Measurements from ENCODE around the gene NARF. TPM values are rescaled to one million over a fixed set of nuclear protein-coding genes. Genes with fewer than 3 reads are reported as not detected.

NARF gene
- total RNA-seq, 1 donor from 2014 or later = 64.4 TPM

DNA sequence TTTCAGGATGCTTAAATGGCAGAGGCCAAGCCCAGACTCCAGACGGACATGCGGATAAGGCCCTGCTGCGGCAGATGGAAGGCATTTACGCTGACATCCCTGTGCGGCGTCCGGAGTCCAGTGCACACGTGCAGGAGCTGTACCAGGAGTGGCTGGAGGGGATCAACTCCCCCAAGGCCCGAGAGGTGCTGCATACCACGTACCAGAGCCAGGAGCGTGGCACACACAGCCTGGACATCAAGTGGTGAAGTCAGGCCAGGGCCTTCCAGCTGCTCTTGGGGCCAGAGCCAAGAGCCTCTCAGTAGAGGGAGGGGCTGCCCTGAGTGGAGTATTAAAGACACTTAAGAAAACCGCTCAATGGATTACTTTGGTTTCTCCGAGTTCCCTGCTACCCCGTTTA is 29.4 kb downstream of the NARF start:
- no peak overlapping the region for H3K27ac ChIP-seq (ENCODE audit: low read depth, low read length)
- H3K4me3 ChIP-seq (ENCODE audit: insufficient read depth, low read depth, low read length) = no peak overlapping the region
- Mint-ChIP-seq H3K36me3 (ENCODE audit: low read depth, unreplicated experiment) (peaks cover 17% of the 10 kb centered on the region), H3K4me1 (ENCODE audit: low read depth, unreplicated experiment) (no peaks in the 10 kb centered on the region), H3K4me3 (ENCODE audit: unreplicated experiment) (no peak overlapping the region), H3K27me3 (ENCODE audit: low read depth, unreplicated experiment) (peaks cover 3% of the 10 kb centered on the region), H3K9me3 (ENCODE audit: unreplicated experiment) (no peaks in the 10 kb centered on the region), H3K27ac (ENCODE audit: unreplicated experiment) (no peak overlapping the region)
- peaks cover 6% of the 10 kb centered on the region for H3K4me1 ChIP-seq (ENCODE audit: insufficient read depth, low read length)
- DNase-seq (ENCODE audit: low read depth) (no peak), FAIRE-seq (no peak)
- H2AFZ ChIP-seq (ENCODE audit: low read depth, low read length) = no peak overlapping the region
- H3K36me3 ChIP-seq (ENCODE audit: insufficient read depth, low read length) = peaks cover 14% of the 10 kb centered on the region
- no peaks in the 10 kb centered on the region for H3K9me3 ChIP-seq (ENCODE audit: insufficient read depth, low read depth, low read length)
- no peaks in the 10 kb centered on the region for H3K27me3 ChIP-seq (ENCODE audit: insufficient read depth, low read length)
- H3K4me2 ChIP-seq (ENCODE audit: low read length) = no peak overlapping the region
- H3K79me2 ChIP-seq (ENCODE audit: insufficient read depth, low read length) = no peaks in the 10 kb centered on the region
- peaks cover under 1% of the 10 kb centered on the region for H4K20me1 ChIP-seq (ENCODE audit: insufficient read depth, low read length)
- H3K9ac ChIP-seq (ENCODE audit: low read length) = no peak overlapping the region
- TF ChIP-seq EZH2 (IDR thresholded peaks at IDR 0.05; ENCODE audit: insufficient read depth, low read length) = no peak
- TF ChIP-seq, protein P1, sequence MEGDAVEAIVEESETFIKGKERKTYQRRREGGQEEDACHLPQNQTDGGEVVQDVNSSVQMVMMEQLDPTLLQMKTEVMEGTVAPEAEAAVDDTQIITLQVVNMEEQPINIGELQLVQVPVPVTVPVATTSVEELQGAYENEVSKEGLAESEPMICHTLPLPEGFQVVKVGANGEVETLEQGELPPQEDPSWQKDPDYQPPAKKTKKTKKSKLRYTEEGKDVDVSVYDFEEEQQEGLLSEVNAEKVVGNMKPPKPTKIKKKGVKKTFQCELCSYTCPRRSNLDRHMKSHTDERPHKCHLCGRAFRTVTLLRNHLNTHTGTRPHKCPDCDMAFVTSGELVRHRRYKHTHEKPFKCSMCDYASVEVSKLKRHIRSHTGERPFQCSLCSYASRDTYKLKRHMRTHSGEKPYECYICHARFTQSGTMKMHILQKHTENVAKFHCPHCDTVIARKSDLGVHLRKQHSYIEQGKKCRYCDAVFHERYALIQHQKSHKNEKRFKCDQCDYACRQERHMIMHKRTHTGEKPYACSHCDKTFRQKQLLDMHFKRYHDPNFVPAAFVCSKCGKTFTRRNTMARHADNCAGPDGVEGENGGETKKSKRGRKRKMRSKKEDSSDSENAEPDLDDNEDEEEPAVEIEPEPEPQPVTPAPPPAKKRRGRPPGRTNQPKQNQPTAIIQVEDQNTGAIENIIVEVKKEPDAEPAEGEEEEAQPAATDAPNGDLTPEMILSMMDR (IDR thresholded peaks at IDR 0.05; ENCODE audit: insufficient read depth, low read depth, low read length) = no peak

DNA sequence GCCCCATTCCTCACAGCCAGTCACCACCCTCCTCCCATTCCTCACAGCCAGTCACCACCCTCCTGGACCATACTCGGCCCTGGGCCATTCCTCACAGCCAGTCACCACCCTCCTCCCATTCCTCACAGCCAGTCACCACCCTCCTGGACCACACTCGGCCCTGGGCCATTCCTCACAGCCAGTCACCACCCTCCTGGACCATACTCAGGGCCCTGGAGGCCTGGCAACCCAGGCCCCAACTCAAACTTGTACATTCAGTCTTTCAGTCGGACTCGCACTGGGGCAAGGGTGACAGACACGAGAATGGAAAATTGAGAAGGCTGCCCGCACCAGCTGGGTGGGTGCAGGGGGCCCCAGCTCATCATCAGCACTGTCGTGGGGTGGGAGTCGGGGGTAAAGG is 30.6 kb downstream of the NARF start:
- H2AFZ ChIP-seq (ENCODE audit: low read depth, low read length) = no peak overlapping the region
- DNase-seq (ENCODE audit: low read depth) (peak; percentile 76), FAIRE-seq (no peak)
- peaks cover 3% of the 10 kb centered on the region for H3K27me3 Mint-ChIP-seq (ENCODE audit: low read depth, unreplicated experiment)
- peaks cover 3% of the 10 kb centered on the region for H4K20me1 ChIP-seq (ENCODE audit: insufficient read depth, low read length)
- H3K4me1 ChIP-seq (ENCODE audit: insufficient read depth, low read length) = peaks cover 12% of the 10 kb centered on the region
- H3K9ac ChIP-seq (ENCODE audit: low read length) = no peak overlapping the region
- no peaks in the 10 kb centered on the region for H3K27me3 ChIP-seq (ENCODE audit: insufficient read depth, low read length)
- H3K4me3 Mint-ChIP-seq (ENCODE audit: unreplicated experiment) = no peak overlapping the region
- H3K4me2 ChIP-seq (ENCODE audit: low read length) = no peak overlapping the region
- H3K9me3 ChIP-seq (ENCODE audit: insufficient read depth, low read depth, low read length) = no peaks in the 10 kb centered on the region
- no peak overlapping the region for H3K27ac Mint-ChIP-seq (ENCODE audit: unreplicated experiment)
- no peak overlapping the region for H3K27ac ChIP-seq (ENCODE audit: low read depth, low read length)
- peaks cover 9% of the 10 kb centered on the region for H3K36me3 ChIP-seq (ENCODE audit: insufficient read depth, low read length)
- H3K4me1 Mint-ChIP-seq (ENCODE audit: low read depth, unreplicated experiment) = no peaks in the 10 kb centered on the region
- no peaks in the 10 kb centered on the region for H3K9me3 Mint-ChIP-seq (ENCODE audit: unreplicated experiment)
- TF ChIP-seq, protein P1 (IDR thresholded peaks at IDR 0.05; ENCODE audit: insufficient read depth, low read depth, low read length) = no peak
- TF ChIP-seq EZH2 (IDR thresholded peaks at IDR 0.05; ENCODE audit: insufficient read depth, low read length) = no peak
- H3K36me3 Mint-ChIP-seq (ENCODE audit: low read depth, unreplicated experiment) = peaks cover 18% of the 10 kb centered on the region
- no peaks in the 10 kb centered on the region for H3K79me2 ChIP-seq (ENCODE audit: insufficient read depth, low read length)
- H3K4me3 ChIP-seq (ENCODE audit: insufficient read depth, low read depth, low read length) = no peak overlapping the region

DNA sequence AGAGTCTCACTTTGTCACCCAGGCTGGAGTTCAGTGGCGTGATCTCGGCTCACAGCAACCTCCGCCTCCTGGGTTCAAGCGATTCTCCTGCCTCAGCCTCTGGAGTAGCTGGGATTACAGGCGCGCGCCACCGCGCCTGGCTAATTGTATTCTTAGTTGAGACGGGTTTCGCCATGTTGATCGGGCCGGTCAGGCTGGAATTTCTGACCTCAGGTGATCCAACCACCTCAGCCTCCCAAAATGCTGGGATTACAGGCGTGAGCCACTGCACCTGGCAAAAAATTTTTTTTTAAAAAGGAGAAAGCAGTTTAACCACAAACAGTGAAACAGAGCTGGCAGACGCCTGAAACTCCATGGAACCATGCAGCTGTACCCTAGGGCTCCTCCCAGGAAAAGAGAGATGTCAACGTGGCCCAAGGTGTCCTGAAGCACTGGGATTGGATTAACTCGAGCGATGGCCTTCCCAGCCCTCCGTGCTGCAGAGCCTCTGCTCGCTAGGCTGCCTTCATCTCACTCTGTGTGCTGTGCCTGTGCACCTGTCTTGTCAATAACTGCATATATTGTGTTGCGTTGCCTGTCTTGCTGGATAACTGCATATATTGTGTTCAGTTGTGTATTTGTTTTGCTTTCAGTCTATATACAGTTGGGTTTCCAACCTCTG is 31.4 kb downstream of the NARF start:
- FAIRE-seq = no peak
- H3K27me3 Mint-ChIP-seq (ENCODE audit: low read depth, unreplicated experiment) = peaks cover 3% of the 10 kb centered on the region
- Histone ChIP-seq H4K20me1 (ENCODE audit: insufficient read depth, low read length) (peaks cover 3% of the 10 kb centered on the region), H3K36me3 (ENCODE audit: insufficient read depth, low read length) (peaks cover 3% of the 10 kb centered on the region), H3K9me3 (ENCODE audit: insufficient read depth, low read depth, low read length) (no peaks in the 10 kb centered on the region), H3K9ac (ENCODE audit: low read length) (no peak overlapping the region), H3K4me3 (ENCODE audit: insufficient read depth, low read depth, low read length) (no peak overlapping the region), H2AFZ (ENCODE audit: low read depth, low read length) (no peak overlapping the region), H3K27me3 (ENCODE audit: insufficient read depth, low read length) (no peaks in the 10 kb centered on the region), H3K4me1 (ENCODE audit: insufficient read depth, low read length) (peaks cover 12% of the 10 kb centered on the region), H3K4me2 (ENCODE audit: low read length) (no peak overlapping the region), H3K79me2 (ENCODE audit: insufficient read depth, low read length) (no peaks in the 10 kb centered on the region), H3K27ac (ENCODE audit: low read depth, low read length) (no peak overlapping the region)
- H3K9me3 Mint-ChIP-seq (ENCODE audit: unreplicated experiment) = no peaks in the 10 kb centered on the region
- DNase-seq (ENCODE audit: low read depth) = no peak
- H3K4me3 Mint-ChIP-seq (ENCODE audit: unreplicated experiment) = no peak overlapping the region
- no peak overlapping the region for H3K27ac Mint-ChIP-seq (ENCODE audit: unreplicated experiment)
- peaks cover 16% of the 10 kb centered on the region for H3K36me3 Mint-ChIP-seq (ENCODE audit: low read depth, unreplicated experiment)
- TF ChIP-seq, protein P1 (IDR thresholded peaks at IDR 0.05; ENCODE audit: insufficient read depth, low read depth, low read length) = no peak
- TF ChIP-seq EZH2 (IDR thresholded peaks at IDR 0.05; ENCODE audit: insufficient read depth, low read length) = no peak
- no peaks in the 10 kb centered on the region for H3K4me1 Mint-ChIP-seq (ENCODE audit: low read depth, unreplicated experiment)
